HepG2 (cell line): Measurements from ENCODE around the gene RMI2. TPM values are rescaled to one million over a fixed set of nuclear protein-coding genes. Genes with fewer than 3 reads are reported as not detected.
"Not testable (repeated sequence)": the region's sequence is repeated elsewhere in the genome, so short reads cannot be mapped to it uniquely, and the experiment has no call there.

Experiments used
- ATAC-seq: fragments of 200-7000 bp; cut with Tn5 transposase; 3 replicates; pipeline ENCODE4 v1.9.1; 2020; ENCODE audit warnings: mild to moderate bottlenecking, moderate library complexity
- BruUV-seq: library from RNA; stranded (reverse); fragments of 400-500 nt; replicated peaks from 2 replicates; lab custom pipeline; 2021; lab: Mats Ljungman, UMichigan
- CTCF ChIA-PET: fragments of 300-600 bp; formaldehyde crosslinking; extraction: SDS; loops from one replicate; lab custom pipeline; 2021; ENCODE audit warnings: low total read pairs, inconsistent platforms, low intra/inter-chr PET ratio; lab: Yijun Ruan, JAX
- POLR2A ChIA-PET: fragments of 350-600 bp; sonication (Branson Sonifier 250); formaldehyde crosslinking; loops from one replicate; lab custom pipeline; 2020; ENCODE audit warnings: antibody characterized with exemption, inconsistent platforms; lab: Yijun Ruan, JAX
- DNase-seq: peaks from one replicate; pipeline ENCODE4 v3.0.0-alpha.2; 2015; ENCODE audit warnings: low spot score
- FAIRE-seq: peaks from 3 replicates; lab custom pipeline; 2011; peaks lifted over from hg19 to GRCh38; lab: Jason Lieb, UNC
- H2AFZ ChIP-seq: one replicate; pipeline ENCODE4 v1.6.1; 2011; ENCODE audit warnings: low read length, inconsistent platforms
- H3K27ac ChIP-seq: fragments of 300-600 bp; 3 replicates; pipeline ENCODE4 v1.8.0; 2011; ENCODE audit warnings: mixed run types, mild to moderate bottlenecking, mixed read lengths, low read length, inconsistent platforms; ENCODE audit not compliant: insufficient read depth; ENCODE audit errors: extremely low read length
- H3K27me3 ChIP-seq, 2 experiments: fragments of 200-600 bp in 1 of 2; 2 replicates in 1 of 2; 3 replicates in 1 of 2; pipeline versions ENCODE4 v1.6.0 to v1.8.0; 2011; ENCODE audit warnings: low read length in 2 of 2, mild to moderate bottlenecking in 2 of 2, moderate library complexity in 2 of 2, inconsistent platforms in 1 of 2; ENCODE audit not compliant: insufficient read depth in 2 of 2, control insufficient read depth in 1 of 2
- H3K36me3 ChIP-seq, 2 experiments: fragments of 200-600 bp in 1 of 2; replicated peaks in 1 of 2; 2 replicates in 1 of 2; 3 replicates in 1 of 2; pipeline versions ENCODE4 v1.5.1 to v1.8.0; 2011; ENCODE audit warnings: low read length in 2 of 2, inconsistent platforms in 1 of 2; ENCODE audit not compliant: insufficient read depth in 2 of 2, control insufficient read depth in 1 of 2
- H3K4me1 ChIP-seq: 2 replicates; pipeline ENCODE4 v1.5.1; 2012; ENCODE audit warnings: low read length, inconsistent platforms; ENCODE audit not compliant: insufficient read depth
- H3K4me2 ChIP-seq: 2 replicates; pipeline ENCODE4 v1.6.0; 2011; ENCODE audit warnings: low read depth, low read length, inconsistent platforms
- H3K4me3 ChIP-seq, 3 experiments: fragments of 200-600 bp in 1 of 3; sonication (generic), shearing (Covaris generic) in 1 of 3; replicated peaks in 1 of 3; 2 replicates each; pipeline ENCODE4 v1.5.1; 2011 to 2016; ENCODE audit warnings: low read length in 3 of 3, inconsistent platforms in 2 of 3, low read depth in 2 of 3, mild to moderate bottlenecking in 2 of 3, control low read depth in 1 of 3, mixed read lengths in 1 of 3; ENCODE audit not compliant: insufficient read depth in 1 of 3
- H3K79me2 ChIP-seq: one replicate; pipeline ENCODE4 v1.6.1; 2011; ENCODE audit warnings: low read length, inconsistent platforms; ENCODE audit not compliant: insufficient read depth
- H3K9ac ChIP-seq: 2 replicates; pipeline ENCODE4 v1.6.0; 2011; ENCODE audit warnings: mild to moderate bottlenecking, low read depth, low read length, inconsistent platforms; ENCODE audit not compliant: insufficient read depth
- H3K9me3 ChIP-seq: 2 replicates; pipeline ENCODE4 v1.5.1; 2012; ENCODE audit warnings: mild to moderate bottlenecking, low read length
- H4K20me1 ChIP-seq: 2 replicates; pipeline ENCODE4 v1.6.0; 2011; ENCODE audit warnings: inconsistent platforms, mild to moderate bottlenecking, low read length, moderate library complexity; ENCODE audit not compliant: insufficient read depth
- CREB1 ChIP-seq, 2 experiments: fragments of 450-650 bp in 1 of 2; IDR thresholded peaks; 2 replicates each; pipeline ENCODE4 v1.6.1; 2016 to 2017; ENCODE audit warnings: control low read depth in 1 of 2, mild to moderate bottlenecking in 1 of 2, missing compliant biosample characterization in 1 of 2, missing genetic modification characterization in 1 of 2
- ELF1 ChIP-seq: sonication (generic); formaldehyde crosslinking; IDR thresholded peaks from 2 replicates; pipeline ENCODE4 v1.4.0; 2020; ENCODE audit warnings: missing genetic modification reagents
- ELF3 ChIP-seq: IDR thresholded peaks from 2 replicates; pipeline ENCODE4 v1.6.1; 2016; ENCODE audit warnings: missing genetic modification reagents, missing compliant biosample characterization
- GATAD2A ChIP-seq: IDR thresholded peaks from 2 replicates; pipeline ENCODE4 v1.6.1; 2016
- HNRNPH1 ChIP-seq: fragments of 200-400 bp; formaldehyde crosslinking; optimal IDR thresholded peaks from 2 replicates; pipeline ENCODE3; 2017; ENCODE audit warnings: mild to moderate bottlenecking, low read depth, low read length
- ISL2 ChIP-seq: sonication (generic); formaldehyde crosslinking; IDR thresholded peaks from 2 replicates; pipeline ENCODE4 v1.5.0; 2020; ENCODE audit warnings: missing genetic modification reagents
- MAF1 ChIP-seq: sonication (generic); formaldehyde crosslinking; IDR thresholded peaks from 2 replicates; pipeline ENCODE4 v1.5.0; 2020; ENCODE audit warnings: missing genetic modification reagents, borderline replicate concordance
- NONO ChIP-seq, 2 experiments: fragments of 450-650 bp in 1 of 2; sonication (generic) in 1 of 2; formaldehyde crosslinking in 1 of 2; IDR thresholded peaks in 1 of 2; conservative IDR thresholded peaks in 1 of 2; 2 replicates each; pipeline versions ENCODE4 v1.6.1 to v1.8.0; 2017 to 2022; ENCODE audit warnings: mild to moderate bottlenecking in 1 of 2, missing genetic modification reagents in 1 of 2, moderate library complexity in 1 of 2
- TGIF2 ChIP-seq: IDR thresholded peaks from 2 replicates; pipeline ENCODE4 v1.6.1; 2016; ENCODE audit warnings: control low read depth, missing compliant biosample characterization
- ZNF121 ChIP-seq: sonication (generic); formaldehyde crosslinking; IDR thresholded peaks from 2 replicates; pipeline ENCODE4 v1.5.0; 2020; ENCODE audit warnings: mild to moderate bottlenecking, missing genetic modification reagents
- ZNF180 ChIP-seq: sonication (generic); formaldehyde crosslinking; IDR thresholded peaks from 2 replicates; pipeline ENCODE4 v1.4.0; 2020; ENCODE audit warnings: low read depth, missing genetic modification reagents, borderline replicate concordance
- ZNF205 ChIP-seq: IDR thresholded peaks from 2 replicates; pipeline ENCODE4 v1.6.1; 2018; ENCODE audit warnings: missing biosample characterization, missing genetic modification reagents
- ZNF33A ChIP-seq: sonication (generic); formaldehyde crosslinking; IDR thresholded peaks from 2 replicates; pipeline ENCODE4 v1.5.1; 2020; ENCODE audit warnings: missing genetic modification reagents, mild to moderate bottlenecking, moderate library complexity, borderline replicate concordance
- ZNF451 ChIP-seq: sonication (generic); formaldehyde crosslinking; IDR thresholded peaks from 2 replicates; pipeline ENCODE4 v1.5.0; 2020; ENCODE audit warnings: mild to moderate bottlenecking, missing genetic modification reagents
- ZNF607 ChIP-seq: sonication (generic); formaldehyde crosslinking; IDR thresholded peaks from 2 replicates; pipeline ENCODE4 v1.5.1; 2020; ENCODE audit warnings: missing genetic modification reagents, mild to moderate bottlenecking, borderline replicate concordance
- WGBS: methylation state at CpG from one replicate; pipeline ENCODE4 v1.1.6; 2017; ENCODE audit warnings: low lambda C conversion rate; 5-methylcytosine and 5-hydroxymethylcytosine counted together
- in situ Hi-C: cut with HindIII; loops from 2 replicates; pipeline ENCODE4 v1.10.0; 2017; ENCODE audit warnings: low pct_unique_long_range_greater_than_20kb; ENCODE audit not compliant: extremely low pct_ligation_motif_present
- intact Hi-C: fragments of 100-400 bp; cut with micrococcal nuclease; formaldehyde crosslinking; loops from one replicate; pipeline ENCODE4 v1.10.0; 2022; ENCODE audit not compliant: unreplicated experiment
- polyA plus RNA-seq, 8 experiments: library from polyadenylated mRNA; depleted of rRNA in 3 of 8; stranded (reverse) in 7 of 8; unstranded in 1 of 8; fragments of >200 nt; fragmentation: Illumina TruSeq in 4 of 8; extraction: Trizol in 4 of 8; gene quantifications; 2 replicates each; pipeline versions ENCODE4 v1.2.1 to v1.2.3, GENCODE V29; 2011 to 2016; ENCODE audit warnings: low read depth in 4 of 8, missing spikeins in 1 of 8, mixed read lengths in 1 of 8; ENCODE audit not compliant: insufficient read depth in 1 of 8
- total RNA-seq, 5 experiments: library from RNA; depleted of rRNA; stranded (reverse); fragments of >200 nt; fragmentation: Illumina TruSeq; extraction: Trizol; gene quantifications; 2 replicates each; pipeline ENCODE4 v1.2.3, GENCODE V29; 2016; ENCODE audit warnings: low read depth in 1 of 5
- TF ChIP-seq, protein P1 (sequence below): IDR thresholded peaks from 2 replicates; pipeline ENCODE4 v1.6.1; 2016; ENCODE audit warnings: low read depth
- TF ChIP-seq, protein P2 (sequence below), 2 experiments: fragments of 450-650 bp in 1 of 2; sonication (generic) in 1 of 2; formaldehyde crosslinking; IDR thresholded peaks; 2 replicates each; pipeline versions ENCODE4 v1.5.0 to v1.8.0; 2020 to 2022; ENCODE audit warnings: mild to moderate bottlenecking in 1 of 2, missing genetic modification reagents in 1 of 2

RMI2 gene
- total and polyA plus RNA-seq, 2 of the 13 experiments (the other 11 are each of a cell fraction or from before 2014, with no cell fraction given), result 24.5 to 55.7 TPM

DNA sequence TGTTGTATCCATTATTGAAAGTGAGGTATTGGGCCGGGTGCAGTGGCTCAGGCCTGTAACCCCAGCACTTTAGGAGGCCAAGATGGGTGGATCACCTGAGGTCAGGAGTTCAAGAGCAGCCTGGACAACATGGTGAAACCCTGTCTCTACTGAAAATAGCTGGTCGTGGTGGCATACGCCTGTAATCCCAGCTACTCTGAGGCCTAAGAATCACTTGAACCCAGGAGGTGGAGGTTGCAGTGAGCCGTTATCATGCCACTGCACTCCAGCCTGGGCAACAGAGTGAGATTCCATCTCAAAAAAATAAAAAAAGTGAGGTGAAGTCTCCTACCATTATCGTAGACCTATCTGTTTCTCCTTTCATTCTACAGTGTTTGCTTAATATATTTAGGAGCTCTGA, 33.7 kb downstream of the RMI2 start:
- H4K20me1 ChIP-seq, CTCF ChIA-PET, intact Hi-C loops, H3K79me2 ChIP-seq, H3K27ac ChIP-seq, in situ Hi-C loops, ATAC-seq, H3K9ac ChIP-seq, H3K27me3 ChIP-seq, FAIRE-seq, H3K4me3 ChIP-seq, H3K36me3 ChIP-seq, BruUV-seq, H3K9me3 ChIP-seq, DNase-seq: not testable (repeated sequence)
- peaks cover 29% of the 10 kb centered on the region for H3K4me1 ChIP-seq
- POLR2A ChIA-PET, result interaction anchor here (1.2 to 1.6 kb wide), 3 partner anchors 8 to 123 kb away, joined by 4 to 5 read pairs (median 5); partner anchors contain the start of gene SOCS1
- WGBS, result 30% methylated on average over 5 of the region's 5 CpGs
- TF ChIP-seq ZNF121, result peak; percentile 69
- peak overlapping the region; percentile 29 for H2AFZ ChIP-seq
- peak overlapping the region; percentile 41; the same call in 1 of the 2 replicates for H3K4me2 ChIP-seq

DNA sequence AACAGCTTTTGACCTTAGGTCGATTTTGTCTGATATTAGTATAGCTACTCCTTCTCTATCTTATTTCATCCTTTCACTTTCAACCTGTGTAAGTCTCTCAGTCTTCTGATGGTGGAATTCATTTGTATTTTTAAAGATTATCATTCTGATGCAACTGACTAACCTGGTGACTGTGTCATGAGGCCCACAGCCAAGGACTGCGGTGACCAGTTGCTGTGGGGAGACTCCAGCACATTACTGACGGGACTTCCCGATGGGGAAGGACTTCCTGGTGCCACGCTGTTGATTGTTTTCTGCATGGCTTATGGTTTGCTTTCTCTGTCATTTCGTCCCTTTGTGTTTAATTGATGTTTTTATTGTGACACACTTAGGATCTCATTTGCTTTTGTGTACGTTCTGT, 34.2 kb downstream of the RMI2 start:
- BruUV-seq, result no TSS peak
- POLR2A ChIA-PET, result interaction anchor here (1.2 to 1.6 kb wide), 3 partner anchors 7 to 124 kb away, joined by 4 to 5 read pairs (median 5); partner anchors contain the start of gene SOCS1
- TF ChIP-seq HNRNPH1 (no peak), ELF3 (CRISPR knock-in tag) (peak; percentile 53; the same call in 1 of the 2 replicates), ZNF205 (no peak), MAF1 (CRISPR knock-in tag) (no peak), ZNF607 (no peak), ELF1 (CRISPR knock-in tag) (peak; percentile 31; the same call in 1 of the 2 replicates), ISL2 (no peak), ZNF451 (CRISPR knock-in tag) (no peak), TGIF2 (CRISPR knock-in tag) (0 out of 2 replicates have a peak, but pooled peaks have one; percentile 22), NONO (IDR thresholded peaks at IDR 0.05) (no peak), NONO (CRISPR knock-in tag; conservative IDR thresholded peaks at IDR 0.05) (no peak), ZNF180 (no peak), GATAD2A (CRISPR knock-in tag) (0 out of 2 replicates have a peak, but pooled peaks have one; percentile 35), ZNF33A (CRISPR knock-in tag) (no peak), CREB1 (IDR thresholded peaks at IDR 0.05) (peak; percentile 29; the same call in 1 of the 2 replicates), CREB1 (CRISPR knock-in tag; IDR thresholded peaks at IDR 0.05) (no peak)
- TF ChIP-seq, protein P1, sequence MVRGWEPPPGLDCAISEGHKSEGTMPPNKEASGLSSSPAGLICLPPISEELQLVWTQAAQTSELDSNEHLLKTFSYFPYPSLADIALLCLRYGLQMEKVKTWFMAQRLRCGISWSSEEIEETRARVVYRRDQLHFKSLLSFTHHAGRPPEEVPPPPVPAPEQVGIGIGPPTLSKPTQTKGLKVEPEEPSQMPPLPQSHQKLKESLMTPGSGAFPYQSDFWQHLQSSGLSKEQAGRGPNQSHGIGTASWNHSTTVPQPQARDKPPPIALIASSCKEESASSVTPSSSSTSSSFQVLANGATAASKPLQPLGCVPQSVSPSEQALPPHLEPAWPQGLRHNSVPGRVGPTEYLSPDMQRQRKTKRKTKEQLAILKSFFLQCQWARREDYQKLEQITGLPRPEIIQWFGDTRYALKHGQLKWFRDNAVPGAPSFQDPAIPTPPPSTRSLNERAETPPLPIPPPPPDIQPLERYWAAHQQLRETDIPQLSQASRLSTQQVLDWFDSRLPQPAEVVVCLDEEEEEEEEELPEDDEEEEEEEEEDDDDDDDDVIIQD (CRISPR knock-in tag), result no peak
- TF ChIP-seq, protein P2, sequence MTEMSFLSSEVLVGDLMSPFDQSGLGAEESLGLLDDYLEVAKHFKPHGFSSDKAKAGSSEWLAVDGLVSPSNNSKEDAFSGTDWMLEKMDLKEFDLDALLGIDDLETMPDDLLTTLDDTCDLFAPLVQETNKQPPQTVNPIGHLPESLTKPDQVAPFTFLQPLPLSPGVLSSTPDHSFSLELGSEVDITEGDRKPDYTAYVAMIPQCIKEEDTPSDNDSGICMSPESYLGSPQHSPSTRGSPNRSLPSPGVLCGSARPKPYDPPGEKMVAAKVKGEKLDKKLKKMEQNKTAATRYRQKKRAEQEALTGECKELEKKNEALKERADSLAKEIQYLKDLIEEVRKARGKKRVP (CRISPR knock-in tag; IDR thresholded peaks at IDR 0.05), result peak in 1 of 2 experiments; percentile 62; a peak in 2 of 4 replicates

More for the DNA sequence above, 34.2 kb downstream of the RMI2 start:
- ATAC-seq, result peak; percentile 28; the same call in 2 of the 3 replicates
- H2AFZ ChIP-seq, result peak overlapping the region; percentile 29
- intact Hi-C loops (no loop called here), in situ Hi-C loops (no loop called here)
- CTCF ChIA-PET, result no interaction called here
- no peaks in the 10 kb centered on the region for H4K20me1 ChIP-seq
- H3K4me3 ChIP-seq, result no peak overlapping the region
- no peak overlapping the region for H3K27ac ChIP-seq
- no peak for FAIRE-seq
- H3K79me2 ChIP-seq, result no peaks in the 10 kb centered on the region
- H3K27me3 ChIP-seq, result peaks cover 4 to 12% of the 10 kb centered on the region in 2 experiments; a peak in 3 of 5 replicates
- H3K36me3 ChIP-seq, result no peaks in the 10 kb centered on the region
- H3K4me1 ChIP-seq, result peaks cover 29% of the 10 kb centered on the region
- no peak overlapping the region for H3K9ac ChIP-seq
- H3K9me3 ChIP-seq, result no peaks in the 10 kb centered on the region
- H3K4me2 ChIP-seq, result peak overlapping the region; percentile 41
- 21% methylated on average over 7 of the region's 7 CpGs for WGBS
- DNase-seq, result no peak
